Hindlimb muscle (tissue), 1 donor: Measurements from ENCODE around the gene GLB1L. TPM values are rescaled to one million over a fixed set of nuclear protein-coding genes. Genes with fewer than 3 reads are reported as not detected.

Source experiments
- DNase-seq: peaks from one replicate; pipeline ENCODE4 v3.0.0-alpha.2; 2013
- polyA plus RNA-seq: library from polyadenylated mRNA; unstranded; fragments of 120-200 nt; gene quantifications from one replicate; pipeline ENCODE4 v1.2.1, GENCODE V29; 2013; ENCODE audit not compliant: insufficient read length

GLB1L gene
- polyA plus RNA-seq, 1 donor = 4.4 TPM

GRCh38 chr2:219252900-219253752 lies 7.9 kb upstream of the GLB1L start, which contains the start of gene TUBA4B:
Gene TUBA4B, plus strand, starts transcription at chr2:219253243. Its CDS starts 165 bp downstream, at chr2:219253408.
- no peak for DNase-seq

- no peak for DNase-seq
Observed at GRCh38 chr2:219252570-219252899, 7.3 kb upstream of the GLB1L start.

GRCh38 chr2:219252084-219252483 lies 6.8 kb upstream of the GLB1L start:
- DNase-seq = no peak

- DNase-seq = no peak
Observed at GRCh38 chr2:219251656-219252055, 6.4 kb upstream of the GLB1L start.

- no peak for DNase-seq
Observed at GRCh38 chr2:219250049-219250781, 5.0 kb upstream of the GLB1L start.

GRCh38 chr2:219249203-219249980 lies 4.1 kb upstream of the GLB1L start:
- DNase-seq = no peak

- no peak for DNase-seq
Observed at GRCh38 chr2:219248845-219249202, 3.6 kb upstream of the GLB1L start.

- no peak for DNase-seq
Observed at GRCh38 chr2:219247678-219248642, 2.7 kb upstream of the GLB1L start.

- no peak for DNase-seq
Observed at GRCh38 chr2:219246559-219246958, 1.3 kb upstream of the GLB1L start.

- DNase-seq = no peak
Observed at GRCh38 chr2:219245899-219246230, 621 bp upstream of the GLB1L start.

GRCh38 chr2:219244789-219245147 lies 476 bp downstream of the GLB1L start:
- DNase-seq = no peak

GRCh38 chr2:219243291-219243761 lies 1.9 kb downstream of the GLB1L start:
- no peak for DNase-seq

- no peak for DNase-seq
Observed at GRCh38 chr2:219234331-219234730, 10.9 kb downstream of the GLB1L start.

GRCh38 chr2:219230059-219230540 lies 15.1 kb downstream of the GLB1L start:
- DNase-seq = no peak

GRCh38 chr2:219229305-219230058 lies 15.8 kb downstream of the GLB1L start, which contains the start of the genes ANKZF1 and ATG9A:
Gene ANKZF1, plus strand, starts transcription at chr2:219229806. Its CDS starts 452 bp downstream, at chr2:219230258.
Gene ATG9A, minus strand, starts transcription at chr2:219229636. Its CDS starts 1,612 bp downstream, at chr2:219228024.
- DNase-seq = peak; percentile 97

GRCh38 chr2:219228911-219229304 lies 16.3 kb downstream of the GLB1L start:
- DNase-seq = no peak

- DNase-seq = no peak
Observed at GRCh38 chr2:219228041-219228910, 17.0 kb downstream of the GLB1L start.

GRCh38 chr2:219225350-219225749 lies 19.9 kb downstream of the GLB1L start:
- DNase-seq = no peak

- no peak for DNase-seq
Observed at GRCh38 chr2:219223831-219224610, 21.2 kb downstream of the GLB1L start.
